Measurements from ENCODE around the gene PROKR2. TPM values are rescaled to one million over a fixed set of nuclear protein-coding genes. Genes with fewer than 3 reads are reported as not detected.

Gene PROKR2
- not detected for polyA plus RNA-seq (2013, experiment 1 of 4)
- not detected for polyA plus RNA-seq (2013, experiment 2 of 4)
- polyA plus RNA-seq (2013, experiment 3 of 4): not detected
- polyA plus RNA-seq (2013, experiment 4 of 4): not detected

GRCh38 chr20:5316188-5317158 is at the start of gene PROKR2:
TSS of gene PROKR2 (minus strand) at chr20:5316954. CDS start at chr20:5314369, 2,585 bp downstream.
- Histone ChIP-seq H3K9me3 (ENCODE audit: control insufficient read depth, low read length) (no peaks in the 10 kb centered on the region), H3K27me3 (ENCODE audit: control insufficient read depth, insufficient read depth, low read length, poor library complexity, severe bottlenecking) (peaks cover 60% of the 10 kb centered on the region), H3K27ac (ENCODE audit: insufficient read depth, low read depth, low read length, poor library complexity, severe bottlenecking) (no peak within 1 kb of the TSS), H3K4me3 (ENCODE audit: insufficient read depth, low read depth, low read length) (peak within 1 kb of the TSS; percentile 46), H3K4me1 (ENCODE audit: control insufficient read depth, insufficient read depth, low read length) (peaks cover 8% of the 10 kb centered on the region), H3K36me3 (ENCODE audit: control insufficient read depth, insufficient read depth, low read length) (no peaks in the 10 kb centered on the region)
- WGBS, 2 experiments: 0 to 1% methylated on average over 92 of the region's 92 CpGs

- H3K4me3 ChIP-seq (ENCODE audit: insufficient read depth, low read depth, low read length): no peak overlapping the region
- no peak overlapping the region for H3K27ac ChIP-seq (ENCODE audit: insufficient read depth, low read depth, low read length, poor library complexity, severe bottlenecking)
- H3K9me3 ChIP-seq (ENCODE audit: control insufficient read depth, low read length): no peaks in the 10 kb centered on the region
- no peaks in the 10 kb centered on the region for H3K36me3 ChIP-seq (ENCODE audit: control insufficient read depth, insufficient read depth, low read length)
- no peaks in the 10 kb centered on the region for H3K4me1 ChIP-seq (ENCODE audit: control insufficient read depth, insufficient read depth, low read length)
- 90 to 91% methylated on average over 3 of the region's 3 CpGs for WGBS, 2 experiments
- H3K27me3 ChIP-seq (ENCODE audit: control insufficient read depth, insufficient read depth, low read length, poor library complexity, severe bottlenecking): no peaks in the 10 kb centered on the region
Observed at GRCh38 chr20:5364997-5365597, 48.3 kb upstream of the PROKR2 start.

- Histone ChIP-seq H3K27ac (ENCODE audit: insufficient read depth, low read depth, low read length, poor library complexity, severe bottlenecking) (no peak overlapping the region), H3K9me3 (ENCODE audit: control insufficient read depth, low read length) (no peaks in the 10 kb centered on the region), H3K4me3 (ENCODE audit: insufficient read depth, low read depth, low read length) (no peak overlapping the region), H3K27me3 (ENCODE audit: control insufficient read depth, insufficient read depth, low read length, poor library complexity, severe bottlenecking) (no peaks in the 10 kb centered on the region), H3K36me3 (ENCODE audit: control insufficient read depth, insufficient read depth, low read length) (no peaks in the 10 kb centered on the region), H3K4me1 (ENCODE audit: control insufficient read depth, insufficient read depth, low read length) (no peaks in the 10 kb centered on the region)
- WGBS, 2 experiments: 84 to 85% methylated on average over 4 of the region's 4 CpGs
Observed at GRCh38 chr20:5364136-5364821, 47.5 kb upstream of the PROKR2 start.

- 93 to 94% methylated on average over 2 of the region's 2 CpGs for WGBS, 2 experiments
- Histone ChIP-seq H3K4me1 (ENCODE audit: control insufficient read depth, insufficient read depth, low read length) (no peaks in the 10 kb centered on the region), H3K27ac (ENCODE audit: insufficient read depth, low read depth, low read length, poor library complexity, severe bottlenecking) (no peak overlapping the region), H3K27me3 (ENCODE audit: control insufficient read depth, insufficient read depth, low read length, poor library complexity, severe bottlenecking) (no peaks in the 10 kb centered on the region), H3K4me3 (ENCODE audit: insufficient read depth, low read depth, low read length) (no peak overlapping the region), H3K9me3 (ENCODE audit: control insufficient read depth, low read length) (no peaks in the 10 kb centered on the region), H3K36me3 (ENCODE audit: control insufficient read depth, insufficient read depth, low read length) (no peaks in the 10 kb centered on the region)
Observed at GRCh38 chr20:5362771-5363170, 46.0 kb upstream of the PROKR2 start.

GRCh38 chr20:5361176-5361575 is 44.4 kb upstream of the PROKR2 start:
- Histone ChIP-seq H3K27ac (ENCODE audit: insufficient read depth, low read depth, low read length, poor library complexity, severe bottlenecking) (no peak overlapping the region), H3K4me1 (ENCODE audit: control insufficient read depth, insufficient read depth, low read length) (no peaks in the 10 kb centered on the region), H3K27me3 (ENCODE audit: control insufficient read depth, insufficient read depth, low read length, poor library complexity, severe bottlenecking) (no peaks in the 10 kb centered on the region), H3K4me3 (ENCODE audit: insufficient read depth, low read depth, low read length) (no peak overlapping the region), H3K9me3 (ENCODE audit: control insufficient read depth, low read length) (no peaks in the 10 kb centered on the region), H3K36me3 (ENCODE audit: control insufficient read depth, insufficient read depth, low read length) (no peaks in the 10 kb centered on the region)
- 89 to 96% methylated on average over 2 to 4 of the region's 4 CpGs for WGBS, 2 experiments

- Histone ChIP-seq H3K4me3 (ENCODE audit: insufficient read depth, low read depth, low read length) (no peak overlapping the region), H3K4me1 (ENCODE audit: control insufficient read depth, insufficient read depth, low read length) (no peaks in the 10 kb centered on the region), H3K36me3 (ENCODE audit: control insufficient read depth, insufficient read depth, low read length) (no peaks in the 10 kb centered on the region), H3K27ac (ENCODE audit: insufficient read depth, low read depth, low read length, poor library complexity, severe bottlenecking) (no peak overlapping the region), H3K27me3 (ENCODE audit: control insufficient read depth, insufficient read depth, low read length, poor library complexity, severe bottlenecking) (no peaks in the 10 kb centered on the region), H3K9me3 (ENCODE audit: control insufficient read depth, low read length) (no peaks in the 10 kb centered on the region)
- WGBS, 2 experiments: 95 to 98% methylated on average over 2 of the region's 2 CpGs
Observed at GRCh38 chr20:5357946-5358345, 41.2 kb upstream of the PROKR2 start.

- Histone ChIP-seq H3K27ac (ENCODE audit: insufficient read depth, low read depth, low read length, poor library complexity, severe bottlenecking) (no peak overlapping the region), H3K4me3 (ENCODE audit: insufficient read depth, low read depth, low read length) (no peak overlapping the region), H3K27me3 (ENCODE audit: control insufficient read depth, insufficient read depth, low read length, poor library complexity, severe bottlenecking) (no peaks in the 10 kb centered on the region), H3K4me1 (ENCODE audit: control insufficient read depth, insufficient read depth, low read length) (no peaks in the 10 kb centered on the region), H3K9me3 (ENCODE audit: control insufficient read depth, low read length) (no peaks in the 10 kb centered on the region), H3K36me3 (ENCODE audit: control insufficient read depth, insufficient read depth, low read length) (no peaks in the 10 kb centered on the region)
- WGBS, 2 experiments: 88 to 92% methylated on average over 4 of the region's 4 CpGs
Observed at GRCh38 chr20:5356941-5357340, 40.2 kb upstream of the PROKR2 start.

GRCh38 chr20:5354901-5355300 is 38.1 kb upstream of the PROKR2 start:
- H3K4me3 ChIP-seq (ENCODE audit: insufficient read depth, low read depth, low read length): no peak overlapping the region
- no peaks in the 10 kb centered on the region for H3K27me3 ChIP-seq (ENCODE audit: control insufficient read depth, insufficient read depth, low read length, poor library complexity, severe bottlenecking)
- no peaks in the 10 kb centered on the region for H3K9me3 ChIP-seq (ENCODE audit: control insufficient read depth, low read length)
- WGBS, 2 experiments: 92 to 96% methylated on average over 2 of the region's 2 CpGs
- no peaks in the 10 kb centered on the region for H3K4me1 ChIP-seq (ENCODE audit: control insufficient read depth, insufficient read depth, low read length)
- H3K36me3 ChIP-seq (ENCODE audit: control insufficient read depth, insufficient read depth, low read length): no peaks in the 10 kb centered on the region
- H3K27ac ChIP-seq (ENCODE audit: insufficient read depth, low read depth, low read length, poor library complexity, severe bottlenecking): no peak overlapping the region

GRCh38 chr20:5353624-5354496 is 37.1 kb upstream of the PROKR2 start:
- H3K27ac ChIP-seq (ENCODE audit: insufficient read depth, low read depth, low read length, poor library complexity, severe bottlenecking): no peak overlapping the region
- H3K9me3 ChIP-seq (ENCODE audit: control insufficient read depth, low read length): no peaks in the 10 kb centered on the region
- WGBS, 2 experiments: 96% methylated on average over 2 of the region's 4 CpGs; no CpG with 5 or more reads in 1 of the 2 experiments
- H3K4me1 ChIP-seq (ENCODE audit: control insufficient read depth, insufficient read depth, low read length): no peaks in the 10 kb centered on the region
- H3K4me3 ChIP-seq (ENCODE audit: insufficient read depth, low read depth, low read length): no peak overlapping the region
- no peaks in the 10 kb centered on the region for H3K36me3 ChIP-seq (ENCODE audit: control insufficient read depth, insufficient read depth, low read length)
- H3K27me3 ChIP-seq (ENCODE audit: control insufficient read depth, insufficient read depth, low read length, poor library complexity, severe bottlenecking): no peaks in the 10 kb centered on the region
